Large intestine (tissue), 3 donors: ENCODE data around the gene LRRC75A. TPM values are rescaled to one million over a fixed set of nuclear protein-coding genes. Genes with fewer than 3 reads are reported as not detected.
"Not testable (repeated sequence)": the region's sequence is repeated elsewhere in the genome, so short reads cannot be mapped to it uniquely, and the experiment has no call there.

Experiments
- DNase-seq, 2 donors: peaks; one replicate each; pipeline versions ENCODE4 v3.0.0 to v3.0.0-alpha.2; 2013
- H3K27ac ChIP-seq: one replicate; pipeline ENCODE4 v1.5.1; 2013; ENCODE audit warnings: low read length
- H3K27me3 ChIP-seq: 2 replicates; pipeline ENCODE4 v1.6.1; 2013; ENCODE audit warnings: low read length; ENCODE audit not compliant: control insufficient read depth, insufficient read depth
- H3K36me3 ChIP-seq: 2 replicates; pipeline ENCODE4 v1.6.1; 2013; ENCODE audit warnings: low read length; ENCODE audit not compliant: control insufficient read depth, insufficient read depth
- H3K4me1 ChIP-seq: one replicate; pipeline ENCODE4 v1.6.1; 2013; ENCODE audit warnings: low read length; ENCODE audit not compliant: control insufficient read depth, insufficient read depth
- H3K4me3 ChIP-seq: one replicate; pipeline ENCODE4 v1.5.1; 2013; ENCODE audit warnings: low read length
- H3K9me3 ChIP-seq: one replicate; pipeline ENCODE4 v1.6.1; 2013; ENCODE audit warnings: mild to moderate bottlenecking, low read depth, low read length, moderate library complexity; ENCODE audit not compliant: control insufficient read depth
- WGBS: methylation state at CpG from one replicate; pipeline ENCODE4 v1.1.5; 2013; ENCODE audit warnings: low lambda C conversion rate; ENCODE audit not compliant: insufficient coverage; 5-methylcytosine and 5-hydroxymethylcytosine counted together
- polyA plus RNA-seq: library from polyadenylated mRNA; unstranded; fragments of 120-200 nt; gene quantifications from one replicate; pipeline ENCODE4 v1.2.1, GENCODE V29; 2013

LRRC75A gene
- polyA plus RNA-seq, 1 donor = 37.2 TPM

DNA sequence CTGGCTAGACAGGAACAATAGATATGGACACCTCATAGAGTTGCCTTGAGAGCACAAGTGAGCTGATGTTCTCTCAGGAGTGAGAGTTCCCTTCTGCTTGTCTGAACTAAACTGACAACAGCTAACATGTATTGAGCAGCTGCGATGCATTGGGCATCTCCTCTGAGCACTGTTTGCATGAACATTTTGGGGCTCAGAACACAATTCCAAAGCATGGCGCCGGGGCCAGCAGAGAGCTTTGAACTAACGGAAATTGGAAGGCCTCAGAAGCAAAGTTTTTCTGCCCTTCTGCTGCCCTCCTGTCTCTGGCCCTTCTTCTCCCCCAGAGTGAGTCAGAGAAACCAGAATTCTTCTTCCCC lies 38.5 kb downstream of the LRRC75A start:
- H3K27ac ChIP-seq = no peak overlapping the region
- H3K4me1 ChIP-seq = peaks cover 13% of the 10 kb centered on the region
- H3K36me3 ChIP-seq = peaks cover 34% of the 10 kb centered on the region
- no peak for DNase-seq
- WGBS = no CpG with 5 or more reads among the region's 4 CpGs
- H3K4me3 ChIP-seq = no peak overlapping the region
- H3K9me3 ChIP-seq = no peaks in the 10 kb centered on the region
- H3K27me3 ChIP-seq = no peaks in the 10 kb centered on the region

DNA sequence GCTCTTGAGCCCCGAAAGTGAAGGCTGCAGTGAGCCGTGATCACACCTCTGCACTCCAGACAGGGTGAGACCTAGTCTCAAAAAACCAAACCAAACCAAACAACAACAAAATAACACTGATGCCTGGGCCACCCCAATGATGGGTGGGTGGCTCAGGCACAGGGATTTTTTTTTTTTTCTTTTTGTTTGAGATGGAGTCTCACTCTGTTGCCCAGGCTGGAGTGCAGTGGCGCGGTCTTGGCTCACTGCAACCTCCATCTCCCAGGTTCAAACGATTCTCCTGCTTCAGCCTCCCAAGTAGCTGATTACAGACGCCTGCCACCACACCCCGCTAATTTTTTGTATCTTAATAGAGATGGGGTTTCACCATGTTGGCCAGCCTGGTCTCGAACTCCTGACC lies 39.7 kb downstream of the LRRC75A start:
- H3K9me3 ChIP-seq, H3K27me3 ChIP-seq, H3K27ac ChIP-seq, DNase-seq, H3K4me3 ChIP-seq: not testable (repeated sequence)
- Histone ChIP-seq H3K36me3 (peaks cover 35% of the 10 kb centered on the region), H3K4me1 (peaks cover 12% of the 10 kb centered on the region)
- WGBS = no CpG with 5 or more reads among the region's 8 CpGs

DNA sequence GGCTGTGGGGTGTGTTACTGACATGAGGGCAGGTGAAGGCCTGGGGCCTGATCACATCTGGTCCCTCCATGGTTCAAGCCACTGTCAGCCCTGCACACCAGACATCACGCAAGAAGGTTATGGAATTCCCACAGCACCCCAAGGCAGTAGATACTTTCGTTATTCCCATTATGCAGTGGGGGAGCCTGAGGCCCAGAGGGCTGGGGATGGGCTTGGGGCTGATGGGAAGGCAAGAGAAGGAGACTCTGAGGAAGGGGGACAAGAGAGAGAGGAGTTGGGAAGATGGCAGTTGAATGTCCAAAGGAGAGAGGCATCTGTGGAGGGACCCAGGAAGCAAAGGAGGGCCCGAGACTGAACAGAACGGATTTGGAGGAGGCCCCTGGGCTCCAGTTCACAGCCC lies 42.0 kb downstream of the LRRC75A start:
- Histone ChIP-seq H3K4me1 (peaks cover 4% of the 10 kb centered on the region), H3K9me3 (no peaks in the 10 kb centered on the region), H3K36me3 (peaks cover 48% of the 10 kb centered on the region), H3K4me3 (no peak overlapping the region), H3K27me3 (no peaks in the 10 kb centered on the region), H3K27ac (no peak overlapping the region)
- no peak for DNase-seq
- no CpG with 5 or more reads among the region's 4 CpGs for WGBS

DNA sequence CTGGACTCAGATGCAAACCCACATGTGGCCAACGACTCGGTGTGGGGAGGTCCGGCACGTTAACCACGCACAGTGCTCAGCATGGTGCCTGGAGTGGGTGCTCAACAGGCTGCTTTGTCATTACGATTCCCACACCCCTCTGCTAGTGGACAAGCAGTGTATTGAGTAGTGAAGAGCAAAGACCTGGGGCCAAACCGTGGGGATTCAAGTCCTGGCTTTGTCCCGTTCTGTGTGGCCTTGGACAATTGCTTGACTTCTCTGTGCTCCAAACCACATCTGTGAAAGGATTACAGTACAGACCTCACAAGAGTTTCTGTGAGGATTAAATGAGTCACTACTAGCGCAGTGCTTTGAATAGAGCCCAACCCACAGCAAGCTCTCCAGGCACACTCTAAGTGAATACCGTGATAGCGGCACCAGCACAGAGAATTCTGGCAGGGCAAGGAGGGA lies 42.8 kb downstream of the LRRC75A start:
- WGBS = no CpG with 5 or more reads among the region's 11 CpGs
- Histone ChIP-seq H3K27ac (no peak overlapping the region), H3K36me3 (peaks cover 53% of the 10 kb centered on the region), H3K4me1 (peaks cover 4% of the 10 kb centered on the region), H3K4me3 (no peak overlapping the region), H3K27me3 (no peaks in the 10 kb centered on the region), H3K9me3 (no peaks in the 10 kb centered on the region)
- no peak for DNase-seq

DNA sequence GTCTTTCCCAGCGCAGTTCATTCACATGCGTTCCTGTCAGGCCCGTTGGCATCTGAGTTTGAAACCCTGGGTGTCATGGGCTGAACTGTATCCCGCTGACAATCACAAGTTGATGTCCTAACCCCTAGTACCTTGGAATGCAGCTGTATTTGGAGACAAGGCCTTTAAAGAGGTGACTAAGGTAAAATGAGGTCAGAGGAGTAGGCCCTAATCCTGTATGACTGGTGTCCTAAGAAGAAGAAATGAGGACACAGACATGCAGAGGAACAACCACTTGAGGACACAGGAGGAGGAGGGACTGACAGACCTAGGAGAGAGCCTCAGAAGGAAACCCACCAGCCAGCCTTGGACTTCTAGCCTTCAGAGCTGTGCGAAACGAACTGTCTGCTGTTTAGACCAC lies 43.5 kb downstream of the LRRC75A start:
- Histone ChIP-seq H3K4me3 (no peak overlapping the region), H3K36me3 (peaks cover 59% of the 10 kb centered on the region), H3K27me3 (no peaks in the 10 kb centered on the region), H3K27ac (no peak overlapping the region), H3K9me3 (no peaks in the 10 kb centered on the region), H3K4me1 (peaks cover 4% of the 10 kb centered on the region)
- no peak for DNase-seq
- WGBS = no CpG with 5 or more reads among the region's 6 CpGs

DNA sequence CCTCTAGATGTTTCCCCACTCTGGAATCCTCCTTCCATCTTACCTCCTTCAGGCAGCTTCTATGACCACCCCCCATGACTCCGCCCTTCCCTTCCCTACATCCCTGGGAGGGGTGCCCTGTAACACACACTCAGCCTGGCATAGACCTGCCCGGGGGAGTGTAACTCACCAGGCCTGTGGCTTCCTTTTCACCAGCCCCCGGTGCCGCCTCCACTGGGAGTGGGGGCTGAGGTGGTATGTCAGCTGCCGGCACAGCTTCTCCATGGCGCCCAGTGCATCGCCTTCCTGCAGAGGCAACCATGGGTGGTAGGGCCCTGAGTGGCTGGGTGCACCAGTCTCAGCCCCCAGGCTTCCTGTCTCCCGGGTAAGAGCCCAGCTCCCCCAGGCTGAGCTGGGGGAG lies 44.3 kb downstream of the LRRC75A start:
- Histone ChIP-seq H3K27me3 (no peaks in the 10 kb centered on the region), H3K4me1 (peaks cover 4% of the 10 kb centered on the region), H3K27ac (no peak overlapping the region), H3K36me3 (peaks cover 67% of the 10 kb centered on the region), H3K4me3 (no peak overlapping the region), H3K9me3 (no peaks in the 10 kb centered on the region)
- no peak for DNase-seq
- WGBS = no CpG with 5 or more reads among the region's 8 CpGs

DNA sequence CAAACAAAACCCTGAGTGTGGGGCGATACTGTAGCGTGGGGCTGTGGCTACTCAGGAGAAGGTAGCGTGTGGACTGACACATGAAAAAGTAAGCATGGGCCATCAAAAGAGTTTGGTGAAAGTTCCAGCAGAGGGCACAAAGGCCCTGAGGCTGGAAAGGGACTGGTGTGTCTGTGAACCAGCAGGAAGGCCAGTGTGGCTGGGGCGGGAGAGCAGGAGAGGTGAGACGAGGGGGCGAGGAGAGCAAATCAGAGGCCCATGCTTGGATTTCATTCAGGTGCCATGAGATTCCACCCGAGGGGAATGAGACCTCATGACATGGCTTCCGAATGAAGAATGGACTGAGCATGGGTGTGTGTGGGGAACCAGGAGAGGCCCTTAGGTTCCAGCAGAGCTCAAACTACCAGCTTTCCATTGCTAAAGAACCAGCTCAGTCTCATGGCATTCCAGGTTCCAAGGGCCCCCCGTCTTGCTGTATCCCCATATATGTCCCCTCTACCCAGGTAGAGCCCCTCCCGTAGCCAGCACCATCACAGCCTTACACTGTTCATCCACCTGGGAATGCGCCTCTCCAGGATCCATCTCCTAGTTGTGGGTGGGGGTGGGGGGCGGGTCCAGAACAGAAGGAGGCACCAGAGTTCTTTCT lies 45.5 kb downstream of the LRRC75A start:
- Histone ChIP-seq H3K9me3 (no peaks in the 10 kb centered on the region), H3K36me3 (peaks cover 79% of the 10 kb centered on the region), H3K4me3 (no peak overlapping the region), H3K27me3 (no peaks in the 10 kb centered on the region), H3K27ac (no peak overlapping the region), H3K4me1 (peaks cover 4% of the 10 kb centered on the region)
- DNase-seq = no peak
- no CpG with 5 or more reads among the region's 12 CpGs for WGBS

DNA sequence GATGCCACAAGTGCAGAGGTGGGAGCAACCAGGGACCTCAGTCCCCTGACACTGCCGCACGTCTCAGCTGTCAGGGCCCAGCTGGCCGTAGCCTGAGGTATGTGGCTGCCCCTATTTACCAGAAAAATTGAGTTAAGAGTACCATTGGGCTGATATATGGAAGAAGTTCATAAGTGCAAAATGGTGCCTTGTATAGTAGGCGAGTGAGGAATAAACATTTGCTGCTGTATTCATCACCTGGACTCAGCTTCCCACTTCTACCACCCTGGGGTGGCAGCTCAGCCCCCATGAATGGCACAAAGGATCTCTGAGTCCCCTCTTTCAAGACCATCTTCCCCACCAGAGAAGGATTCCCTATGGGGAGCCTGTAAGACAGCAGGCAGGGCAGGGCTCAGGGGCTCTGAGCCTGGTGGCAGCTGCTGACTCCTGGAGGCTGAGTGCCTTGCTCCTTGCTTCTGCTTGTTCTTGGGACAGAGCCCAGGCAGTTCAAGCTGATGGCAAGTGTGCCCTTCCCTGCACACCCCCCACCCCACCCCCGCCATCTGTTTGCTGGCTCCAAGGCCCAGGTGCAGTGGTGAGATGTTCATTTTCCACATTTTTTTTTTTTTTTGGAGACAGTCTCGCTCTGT lies 47.6 kb downstream of the LRRC75A start:
- WGBS = no CpG with 5 or more reads among the region's 6 CpGs
- no peak overlapping the region for H3K27ac ChIP-seq
- no peaks in the 10 kb centered on the region for H3K9me3 ChIP-seq
- H3K4me1 ChIP-seq = peaks cover 7% of the 10 kb centered on the region
- H3K36me3 ChIP-seq = peaks cover 83% of the 10 kb centered on the region
- no peak for DNase-seq
- H3K27me3 ChIP-seq = no peaks in the 10 kb centered on the region
- no peak overlapping the region for H3K4me3 ChIP-seq

DNA sequence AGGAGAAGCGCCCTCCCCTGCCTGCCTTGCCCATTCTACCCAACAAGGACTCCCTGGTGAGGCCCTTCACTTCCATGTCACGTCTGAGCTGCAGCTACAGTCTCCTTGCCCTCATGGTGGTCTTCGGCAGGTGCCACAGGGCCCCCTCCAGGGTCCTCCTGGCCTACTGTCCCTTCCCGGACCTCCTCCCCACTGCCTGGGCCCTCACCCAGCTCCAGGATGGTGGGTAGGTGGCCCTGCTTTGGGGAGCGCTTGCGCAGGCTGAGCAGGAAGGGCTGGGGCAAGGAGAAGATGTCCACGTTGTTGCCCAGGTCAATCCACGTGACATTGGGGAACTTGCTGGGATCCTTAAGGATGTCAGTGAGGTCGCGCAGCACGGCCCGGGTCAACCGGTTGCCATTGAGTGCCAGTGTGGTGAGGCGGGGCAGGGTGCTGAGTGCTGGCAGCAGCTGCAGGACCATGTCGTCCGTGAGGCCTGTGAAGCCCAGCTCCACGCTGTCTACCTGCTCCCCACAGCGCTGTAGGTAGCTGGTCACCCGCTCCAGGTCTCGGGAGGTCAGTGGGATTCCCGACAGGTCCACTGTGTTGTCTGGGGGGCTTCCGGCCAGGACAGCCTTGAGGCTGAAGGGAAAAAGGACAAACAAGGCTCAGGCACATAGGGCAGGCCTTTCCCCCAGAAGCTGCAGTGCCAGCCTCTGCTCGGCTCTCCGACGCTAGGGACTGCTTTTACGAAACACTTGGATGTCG lies 48.3 kb downstream of the LRRC75A start:
- no CpG with 5 or more reads among the region's 27 CpGs for WGBS
- no peak for DNase-seq
- H3K27ac ChIP-seq = no peak overlapping the region
- no peaks in the 10 kb centered on the region for H3K9me3 ChIP-seq
- peaks cover 7% of the 10 kb centered on the region for H3K4me1 ChIP-seq
- peaks cover 76% of the 10 kb centered on the region for H3K36me3 ChIP-seq
- H3K27me3 ChIP-seq = no peaks in the 10 kb centered on the region
- H3K4me3 ChIP-seq = no peak overlapping the region

DNA sequence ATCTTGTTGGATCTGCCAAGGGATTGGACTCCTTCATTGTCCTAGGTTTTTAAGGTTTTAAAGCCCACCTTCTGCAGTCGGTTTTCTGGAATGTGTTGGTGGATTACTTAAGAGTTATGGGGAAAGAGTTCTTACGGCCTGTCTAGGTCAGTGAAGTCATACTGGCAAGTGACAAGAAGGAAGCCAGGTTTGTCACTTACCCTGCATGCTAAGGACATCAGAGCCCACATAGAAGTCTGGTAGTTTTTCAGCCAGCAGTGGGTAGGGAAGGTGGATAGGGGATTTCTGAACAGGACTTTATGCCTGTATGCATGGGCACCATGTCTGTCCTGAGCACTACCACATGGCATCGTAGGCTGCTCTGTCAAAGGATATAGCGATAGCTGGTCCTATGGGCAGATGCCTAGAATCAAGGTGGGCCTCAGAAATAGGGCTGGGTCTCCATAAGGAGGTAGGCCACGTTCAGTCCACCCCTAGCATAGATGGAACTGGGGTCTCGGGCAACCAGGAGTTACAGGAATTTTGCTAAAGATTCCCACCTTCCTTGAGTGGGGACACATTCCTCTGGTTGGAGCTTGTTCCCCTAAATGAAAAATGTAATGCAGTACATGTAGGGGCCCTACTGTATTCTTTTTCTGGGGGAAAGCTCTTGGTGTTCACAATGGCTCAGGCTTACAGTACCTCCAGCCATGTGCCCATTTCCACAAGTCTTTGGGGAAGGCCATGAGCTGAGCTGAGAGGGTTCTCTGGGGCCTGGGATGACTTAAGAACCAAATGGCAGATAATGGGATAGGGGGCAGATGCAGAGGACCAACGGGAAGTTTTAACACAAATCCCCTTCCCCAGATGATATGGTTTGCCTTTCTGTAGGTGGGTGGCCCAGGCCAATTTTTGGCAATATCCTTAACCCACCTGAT lies 49.1 kb downstream of the LRRC75A start:
- H3K36me3 ChIP-seq = peaks cover 68% of the 10 kb centered on the region
- H3K4me1 ChIP-seq = peaks cover 11% of the 10 kb centered on the region
- no CpG with 5 or more reads among the region's 7 CpGs for WGBS
- DNase-seq = peak in 1 of 2 donors; percentile 36
- H3K27ac ChIP-seq = peak overlapping the region; percentile 10
- H3K9me3 ChIP-seq = no peaks in the 10 kb centered on the region
- H3K27me3 ChIP-seq = no peaks in the 10 kb centered on the region
- no peak overlapping the region for H3K4me3 ChIP-seq
